ENCODE results near the gene MSL3B.

DNA sequence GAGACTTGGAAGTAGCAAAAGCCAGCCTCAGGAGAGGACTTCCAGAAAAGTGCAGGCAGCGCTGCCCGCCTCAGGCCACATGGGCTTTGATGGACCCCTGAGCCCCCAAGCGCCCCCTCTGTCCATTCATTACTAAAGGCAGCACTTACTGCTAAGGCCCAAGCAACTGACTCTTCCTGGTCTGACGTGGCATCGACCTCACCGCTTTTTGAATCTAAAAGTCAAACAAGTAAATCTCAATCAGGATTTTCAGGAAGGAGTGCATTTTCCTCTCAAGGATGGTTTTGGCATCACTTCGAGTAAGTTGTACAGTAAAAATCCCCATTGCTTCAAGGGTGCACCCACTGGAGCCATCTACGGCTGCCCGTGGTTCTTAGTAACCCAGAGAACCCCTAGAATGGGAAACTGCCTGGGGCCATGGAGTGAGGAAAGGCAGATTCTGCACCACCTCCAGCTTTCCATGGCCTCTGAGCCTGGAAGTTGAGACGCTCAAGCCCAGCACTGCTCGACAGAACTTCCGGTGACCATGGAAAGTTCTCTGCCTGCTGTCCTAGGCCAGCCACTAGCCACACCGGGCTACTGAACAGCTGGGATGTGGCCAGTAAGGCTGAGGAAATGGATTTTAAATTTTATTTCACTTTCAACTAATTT, 20.8 kb downstream of the MSL3B start:
- TF ChIP-seq, protein P1, sequence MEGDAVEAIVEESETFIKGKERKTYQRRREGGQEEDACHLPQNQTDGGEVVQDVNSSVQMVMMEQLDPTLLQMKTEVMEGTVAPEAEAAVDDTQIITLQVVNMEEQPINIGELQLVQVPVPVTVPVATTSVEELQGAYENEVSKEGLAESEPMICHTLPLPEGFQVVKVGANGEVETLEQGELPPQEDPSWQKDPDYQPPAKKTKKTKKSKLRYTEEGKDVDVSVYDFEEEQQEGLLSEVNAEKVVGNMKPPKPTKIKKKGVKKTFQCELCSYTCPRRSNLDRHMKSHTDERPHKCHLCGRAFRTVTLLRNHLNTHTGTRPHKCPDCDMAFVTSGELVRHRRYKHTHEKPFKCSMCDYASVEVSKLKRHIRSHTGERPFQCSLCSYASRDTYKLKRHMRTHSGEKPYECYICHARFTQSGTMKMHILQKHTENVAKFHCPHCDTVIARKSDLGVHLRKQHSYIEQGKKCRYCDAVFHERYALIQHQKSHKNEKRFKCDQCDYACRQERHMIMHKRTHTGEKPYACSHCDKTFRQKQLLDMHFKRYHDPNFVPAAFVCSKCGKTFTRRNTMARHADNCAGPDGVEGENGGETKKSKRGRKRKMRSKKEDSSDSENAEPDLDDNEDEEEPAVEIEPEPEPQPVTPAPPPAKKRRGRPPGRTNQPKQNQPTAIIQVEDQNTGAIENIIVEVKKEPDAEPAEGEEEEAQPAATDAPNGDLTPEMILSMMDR (IDR thresholded peaks at IDR 0.05), result no peak
- no peak for TF ChIP-seq POLR2A (IDR thresholded peaks at IDR 0.05)

Data from body of pancreas (tissue), 4 donors.